Measurements from ENCODE around the gene MIB2.
A peak's percentile ranks its signal among the peaks of the same experiment; 100 is the strongest.

MIB2 gene

DNA sequence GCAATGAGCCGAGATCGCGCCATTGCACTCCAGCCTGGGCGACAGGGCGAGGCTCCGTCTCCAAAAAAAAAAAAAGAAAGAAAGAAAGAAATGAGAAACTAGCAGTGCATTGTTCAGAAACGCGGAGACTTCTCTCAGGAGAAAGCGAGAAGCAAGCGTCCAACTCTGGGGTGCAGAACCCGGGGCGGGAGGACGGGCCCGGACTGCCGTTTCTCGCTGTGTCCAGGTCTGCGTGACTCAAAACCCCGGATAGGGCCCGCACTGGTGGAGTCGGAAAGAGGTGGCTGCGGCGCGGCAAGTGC is 395 bp upstream of the MIB2 start:
- no peak for DNase-seq

DNA sequence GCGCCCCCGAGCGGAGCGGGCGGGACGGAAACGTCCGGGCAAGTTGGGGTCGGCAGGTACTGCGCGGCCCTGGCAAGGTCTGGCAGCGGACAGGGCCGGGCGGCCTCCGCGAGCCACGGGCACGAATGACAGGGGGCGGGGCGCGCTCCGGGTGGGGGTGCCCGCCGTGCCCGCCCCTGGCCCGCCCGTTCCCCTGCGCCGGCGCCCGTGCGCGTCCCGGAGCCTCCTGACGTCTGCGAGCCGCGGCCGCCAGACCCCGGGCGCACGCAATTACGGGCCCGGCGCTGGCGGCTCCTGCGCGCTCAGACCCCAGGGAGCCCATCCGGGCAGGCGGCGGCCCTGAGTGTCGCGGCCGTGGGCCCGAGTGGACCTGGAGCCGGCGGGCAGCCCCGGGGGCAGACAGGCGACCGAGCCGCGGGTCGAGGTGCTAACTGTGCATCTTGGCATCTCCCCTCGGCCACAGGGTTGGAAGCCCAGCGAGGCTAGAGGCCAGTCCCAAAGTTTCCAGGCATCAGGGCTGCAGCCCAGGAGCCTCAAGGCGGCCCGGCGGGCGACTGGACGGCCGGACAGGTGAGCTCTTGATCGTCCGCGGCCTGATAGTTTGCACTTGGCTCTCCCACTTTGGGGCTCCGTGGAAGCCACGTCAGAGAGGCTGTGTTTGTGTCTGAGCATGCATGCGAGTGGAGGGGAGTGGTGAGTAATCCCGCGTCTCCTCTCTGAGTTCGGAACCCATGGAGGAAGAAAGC is 918 bp downstream of the MIB2 start:
- peak in 3 of 5 experiments; percentile 29 to 72 (median 44) for DNase-seq

DNA sequence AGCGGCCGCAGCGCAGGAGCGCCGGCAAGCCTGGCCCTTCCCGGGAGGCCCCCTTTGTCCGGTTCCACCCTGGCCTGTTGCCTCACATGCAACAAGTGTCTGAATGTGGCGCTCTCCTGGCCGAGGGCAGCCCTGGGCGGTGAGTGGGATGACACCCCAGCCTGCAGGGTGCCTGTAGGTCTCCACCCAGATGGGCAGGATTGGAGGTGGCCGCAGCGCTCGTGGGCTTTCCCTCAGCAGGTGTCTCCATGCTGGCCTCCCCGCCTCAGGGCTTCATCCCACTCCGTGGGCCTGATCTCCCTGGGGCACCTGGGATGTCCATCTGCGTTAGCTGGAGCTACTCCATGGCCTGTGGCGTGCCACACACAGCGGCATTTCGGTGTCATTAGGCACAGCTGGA is 1.5 kb downstream of the MIB2 start:
- DNase-seq = no peak

DNA sequence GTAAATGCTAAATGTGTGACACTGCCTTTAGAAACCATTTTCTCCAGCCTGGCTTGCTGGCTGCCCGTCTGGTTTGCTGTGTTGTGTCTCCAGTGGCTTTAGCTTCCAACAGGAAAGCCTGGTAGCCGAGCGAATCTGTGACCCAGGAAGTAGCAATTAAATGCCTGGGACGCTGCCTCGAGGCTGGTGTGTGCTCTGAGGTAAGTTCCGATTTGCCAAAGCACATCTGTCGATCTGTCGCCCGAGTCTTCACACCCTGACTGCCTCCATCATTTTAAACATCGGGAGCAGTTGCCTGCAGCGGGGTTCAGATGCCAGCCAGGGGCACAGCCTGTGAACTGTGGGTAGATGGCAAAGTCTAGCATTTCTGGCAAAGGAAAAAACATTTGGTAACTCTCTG is 2.2 kb downstream of the MIB2 start:
- no peak for DNase-seq

DNA sequence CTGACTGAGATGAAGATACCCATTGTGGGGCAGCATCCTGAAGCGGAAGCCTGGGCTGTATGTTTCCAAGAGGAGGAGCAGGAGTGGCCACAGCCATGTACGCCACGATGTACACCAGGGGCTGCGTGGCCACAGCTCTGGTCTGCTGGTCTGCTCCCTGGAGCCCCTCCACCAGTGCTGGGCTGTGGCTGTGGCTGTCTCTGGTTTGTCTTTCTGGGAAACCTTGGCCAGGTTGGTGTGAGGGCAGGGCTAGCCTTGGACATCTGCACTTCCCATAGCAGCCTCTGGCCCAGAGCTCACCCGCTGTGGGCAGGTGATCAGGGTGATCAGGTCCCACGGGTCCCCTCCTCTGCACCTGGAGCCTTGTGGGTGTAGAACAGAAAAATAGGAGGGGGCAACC is 2.6 kb downstream of the MIB2 start:
- no peak for DNase-seq

DNA sequence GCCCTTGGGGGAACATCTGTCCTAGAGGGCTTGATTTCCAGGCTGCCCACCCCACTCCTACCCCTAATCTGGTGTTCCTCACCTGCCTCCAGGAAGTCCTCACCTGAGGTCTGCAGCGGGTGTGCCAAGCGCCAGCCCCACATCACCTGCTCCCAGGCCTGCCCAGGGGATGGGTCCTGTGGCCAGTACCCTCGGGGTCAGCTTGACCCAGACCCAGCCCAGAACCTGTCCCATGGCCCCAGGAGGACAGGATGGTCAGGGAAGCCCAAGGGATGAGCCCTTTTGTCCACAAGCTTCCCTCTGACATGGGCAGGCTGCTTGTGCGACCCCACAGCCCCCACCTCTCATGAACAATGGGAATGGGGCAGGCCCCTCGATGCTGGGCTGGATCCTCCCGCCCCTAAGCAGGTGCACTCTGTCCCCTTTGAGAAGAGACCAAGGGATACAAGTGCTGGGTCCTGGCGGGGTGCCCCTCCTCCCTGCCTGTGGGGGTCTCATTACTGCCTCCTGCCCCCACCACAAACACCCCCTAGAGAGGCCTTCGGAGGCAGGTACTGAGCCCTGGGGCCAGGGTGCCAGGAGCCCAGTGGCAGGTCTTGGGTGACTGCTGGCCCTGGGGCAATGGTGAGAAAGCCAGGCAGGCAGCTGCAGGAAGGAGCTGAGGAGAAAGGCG is 3.2 kb downstream of the MIB2 start:
- DNase-seq = no peak

DNA sequence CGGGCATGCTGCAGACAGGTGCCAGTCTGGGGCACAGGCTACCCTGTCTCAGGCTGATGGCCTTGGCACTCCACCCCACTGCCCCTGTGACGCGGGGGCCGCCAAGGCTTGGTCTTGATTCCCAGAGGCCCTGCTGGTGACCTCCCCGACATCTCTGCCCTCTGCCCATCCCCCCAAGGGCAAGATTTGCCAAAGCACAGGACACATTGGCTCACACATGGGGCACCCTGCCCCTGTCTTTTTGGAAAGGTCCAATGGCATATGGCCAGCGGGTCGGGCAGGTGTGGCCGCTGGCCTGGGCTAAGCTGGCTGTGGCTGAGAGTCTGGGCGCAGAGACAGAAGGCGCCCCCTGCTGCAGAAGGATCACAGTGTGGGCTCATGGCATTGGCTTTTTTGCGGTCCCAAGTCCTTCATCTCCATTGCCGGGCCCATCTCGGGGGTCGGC is 4.6 kb downstream of the MIB2 start:
- no peak for DNase-seq

DNA sequence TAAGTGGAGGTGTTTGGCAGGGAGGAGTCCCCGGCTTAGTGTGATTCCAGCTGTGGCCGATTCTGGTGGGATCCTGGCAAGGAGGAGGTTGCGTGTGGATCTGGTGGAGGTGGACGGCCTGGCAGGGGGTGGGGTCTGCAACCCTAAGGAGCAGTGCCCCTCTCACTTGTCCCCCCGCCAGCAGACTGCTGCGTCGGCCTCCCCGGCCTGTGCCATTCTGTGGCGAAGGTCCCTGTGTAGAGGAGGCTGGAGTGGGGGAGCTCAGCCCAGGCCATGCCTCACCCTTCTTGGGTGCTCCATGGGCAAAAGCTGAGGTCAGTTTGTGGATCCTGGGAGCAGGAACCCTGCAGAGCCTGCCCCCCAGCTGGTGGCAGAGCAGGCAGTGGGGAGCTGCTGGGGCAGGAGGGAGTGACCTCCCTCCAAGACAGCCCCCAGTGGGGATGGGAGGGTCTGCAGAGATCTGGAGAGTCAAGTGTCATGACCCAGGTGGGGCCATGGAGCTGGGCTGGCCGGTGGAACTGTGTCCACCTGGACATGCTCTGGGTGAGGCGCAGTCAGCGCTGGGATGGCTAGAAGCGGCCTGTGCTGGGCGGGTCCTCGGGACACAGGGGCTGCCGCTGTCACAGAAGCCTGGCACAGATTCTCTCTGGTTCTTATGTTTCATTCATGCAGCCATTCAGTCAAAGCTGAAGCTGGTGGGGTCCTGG is 5.3 kb downstream of the MIB2 start:
- DNase-seq = no peak

DNA sequence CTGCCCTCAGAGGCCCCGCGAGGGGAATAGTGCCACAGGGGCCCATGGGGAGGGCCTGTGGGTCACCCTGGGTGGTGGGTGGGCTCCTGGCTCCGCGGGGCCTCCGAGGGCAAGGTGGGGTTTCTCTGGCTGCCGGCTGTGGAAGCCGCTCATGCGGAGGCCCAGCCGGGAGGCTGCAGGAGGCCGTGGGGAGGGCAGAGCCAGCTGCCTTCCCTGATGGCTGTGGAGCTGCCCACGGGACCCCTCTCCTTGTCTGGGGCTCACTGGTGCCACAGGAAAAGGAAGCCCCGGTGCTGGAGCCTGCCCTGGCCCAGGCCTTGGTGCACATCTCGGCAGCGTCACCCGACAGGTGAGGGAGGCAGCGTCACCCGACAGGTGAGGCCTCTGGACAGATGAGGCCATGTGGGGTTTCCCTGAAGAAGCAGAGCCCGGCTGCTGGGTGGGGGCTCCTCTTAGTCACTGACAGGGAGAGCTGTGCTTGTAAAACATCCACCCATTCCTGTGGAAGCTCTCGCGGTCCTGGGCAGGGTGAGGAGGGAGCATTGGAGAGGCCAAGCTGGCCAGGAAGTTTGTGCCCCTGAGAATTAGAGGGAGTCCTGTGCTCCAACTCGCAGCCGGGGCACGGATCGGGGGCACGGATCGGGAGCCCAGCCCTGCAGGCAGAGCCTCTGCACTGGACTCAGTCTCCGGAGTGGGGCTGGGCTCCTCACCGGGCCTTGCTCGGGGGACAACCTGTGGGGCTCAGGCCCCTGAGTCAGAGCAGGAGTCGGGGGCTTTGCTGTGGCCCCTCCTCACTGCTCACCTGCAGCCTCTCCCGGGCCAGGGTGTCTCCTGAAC is 6.1 kb downstream of the MIB2 start:
- no peak for DNase-seq

DNA sequence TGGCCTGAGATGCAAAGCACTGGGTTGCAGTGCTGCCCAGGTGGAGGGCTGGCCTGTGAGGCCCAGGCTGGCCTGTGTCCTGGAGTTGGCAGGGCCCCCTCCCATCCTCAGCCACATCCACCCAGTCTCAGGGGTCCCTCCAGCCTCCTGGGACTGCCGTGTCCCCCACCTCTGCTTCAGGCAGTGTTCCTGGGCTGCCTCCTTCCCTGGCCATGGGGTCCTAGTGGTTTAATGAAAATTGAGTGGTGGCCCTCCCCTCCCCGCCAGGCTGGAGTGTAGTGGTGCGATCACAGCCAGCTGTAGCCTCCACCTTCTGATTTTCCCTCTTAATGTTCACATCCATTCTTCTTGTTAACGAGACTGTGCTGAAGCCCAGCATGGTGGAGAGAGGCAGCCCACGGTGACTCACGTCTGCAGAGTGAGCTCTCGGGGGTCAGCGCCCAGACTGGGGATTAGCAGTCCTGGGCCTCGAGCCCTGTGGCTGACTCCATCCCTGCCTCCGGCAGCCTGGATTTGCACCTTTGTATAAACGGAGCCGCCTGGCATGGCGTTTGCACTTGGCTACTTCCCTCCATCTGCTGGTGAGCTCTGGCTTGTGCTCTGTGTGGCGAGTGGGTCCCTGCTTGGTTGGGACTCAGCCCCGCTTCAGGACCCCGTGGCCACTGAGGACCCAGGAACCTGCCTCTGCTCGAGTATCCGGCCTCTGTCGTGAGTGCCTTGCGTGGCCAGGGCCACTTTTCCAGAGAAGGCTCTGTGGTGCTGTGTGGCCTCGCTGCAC is 6.9 kb downstream of the MIB2 start:
- DNase-seq = no peak

DNA sequence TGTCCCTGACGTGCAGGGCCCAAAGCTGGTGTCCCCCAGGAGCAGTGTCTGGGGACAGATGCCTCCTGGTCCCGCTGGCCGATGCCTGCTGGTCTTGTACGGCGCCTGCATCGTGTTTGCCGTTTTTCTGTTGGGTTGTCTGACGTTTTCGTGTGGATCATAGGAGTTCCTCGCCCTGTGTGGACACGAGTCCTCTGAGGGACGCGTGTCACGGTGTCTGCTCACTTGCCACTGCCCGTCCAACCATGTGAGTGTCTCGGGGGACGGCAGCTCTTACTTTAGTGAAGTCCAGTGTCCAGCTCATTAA is 7.4 kb downstream of the MIB2 start:
- DNase-seq = no peak

DNA sequence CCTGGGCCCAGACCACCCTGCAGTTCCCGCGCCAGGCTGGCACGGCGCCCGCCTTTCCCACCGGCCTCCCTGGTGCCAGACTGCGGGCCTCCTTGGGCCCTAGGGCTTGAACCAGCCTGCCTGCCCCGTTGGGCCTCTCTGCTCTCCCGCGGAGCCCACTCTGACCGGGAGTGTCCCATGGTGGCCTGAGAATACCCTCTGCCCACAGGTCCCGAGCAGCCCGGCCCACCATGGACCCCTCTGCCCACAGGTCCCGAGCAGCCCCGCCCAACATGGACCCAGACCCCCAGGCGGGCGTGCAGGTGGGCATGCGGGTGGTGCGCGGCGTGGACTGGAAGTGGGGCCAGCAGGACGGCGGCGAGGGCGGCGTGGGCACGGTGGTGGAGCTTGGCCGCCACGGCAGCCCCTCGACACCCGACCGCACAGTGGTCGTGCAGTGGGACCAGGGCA is 7.9 kb downstream of the MIB2 start:
- DNase-seq = no peak

DNA sequence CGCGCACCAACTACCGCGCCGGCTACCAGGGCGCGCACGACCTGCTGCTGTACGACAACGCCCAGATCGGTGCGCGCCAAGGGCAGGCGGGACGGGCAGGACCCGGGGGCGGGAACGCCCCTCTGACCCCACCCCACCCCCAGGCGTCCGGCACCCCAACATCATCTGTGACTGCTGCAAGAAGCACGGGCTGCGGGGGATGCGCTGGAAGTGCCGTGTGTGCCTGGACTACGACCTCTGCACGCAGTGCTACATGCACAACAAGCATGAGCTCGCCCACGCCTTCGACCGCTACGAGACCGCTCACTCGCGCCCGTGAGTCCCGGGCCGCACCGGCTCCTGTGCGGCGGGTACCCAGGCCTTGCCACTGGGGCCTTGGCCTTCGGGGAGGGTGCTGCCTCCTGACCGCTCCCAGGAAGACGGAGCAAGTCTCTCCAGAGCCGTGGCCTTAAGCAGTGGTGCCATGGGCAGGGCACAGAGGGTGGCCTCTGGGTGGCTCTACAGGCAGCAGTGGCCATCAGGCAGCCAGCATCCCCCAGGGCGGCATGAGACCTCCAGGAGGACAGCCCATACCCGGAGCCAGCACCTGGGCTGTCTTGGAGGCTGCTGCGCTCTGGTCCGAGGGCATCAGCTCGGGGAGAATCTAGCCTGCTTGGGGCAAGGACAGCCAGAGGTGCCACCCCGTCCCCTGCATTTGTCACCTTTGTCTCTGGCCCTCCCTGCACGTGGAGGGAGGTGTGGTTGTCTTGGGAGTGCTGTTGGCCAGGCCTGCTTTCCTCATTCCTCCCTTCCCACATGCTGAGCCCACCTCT is 8.5 kb downstream of the MIB2 start:
- no peak for DNase-seq

DNA sequence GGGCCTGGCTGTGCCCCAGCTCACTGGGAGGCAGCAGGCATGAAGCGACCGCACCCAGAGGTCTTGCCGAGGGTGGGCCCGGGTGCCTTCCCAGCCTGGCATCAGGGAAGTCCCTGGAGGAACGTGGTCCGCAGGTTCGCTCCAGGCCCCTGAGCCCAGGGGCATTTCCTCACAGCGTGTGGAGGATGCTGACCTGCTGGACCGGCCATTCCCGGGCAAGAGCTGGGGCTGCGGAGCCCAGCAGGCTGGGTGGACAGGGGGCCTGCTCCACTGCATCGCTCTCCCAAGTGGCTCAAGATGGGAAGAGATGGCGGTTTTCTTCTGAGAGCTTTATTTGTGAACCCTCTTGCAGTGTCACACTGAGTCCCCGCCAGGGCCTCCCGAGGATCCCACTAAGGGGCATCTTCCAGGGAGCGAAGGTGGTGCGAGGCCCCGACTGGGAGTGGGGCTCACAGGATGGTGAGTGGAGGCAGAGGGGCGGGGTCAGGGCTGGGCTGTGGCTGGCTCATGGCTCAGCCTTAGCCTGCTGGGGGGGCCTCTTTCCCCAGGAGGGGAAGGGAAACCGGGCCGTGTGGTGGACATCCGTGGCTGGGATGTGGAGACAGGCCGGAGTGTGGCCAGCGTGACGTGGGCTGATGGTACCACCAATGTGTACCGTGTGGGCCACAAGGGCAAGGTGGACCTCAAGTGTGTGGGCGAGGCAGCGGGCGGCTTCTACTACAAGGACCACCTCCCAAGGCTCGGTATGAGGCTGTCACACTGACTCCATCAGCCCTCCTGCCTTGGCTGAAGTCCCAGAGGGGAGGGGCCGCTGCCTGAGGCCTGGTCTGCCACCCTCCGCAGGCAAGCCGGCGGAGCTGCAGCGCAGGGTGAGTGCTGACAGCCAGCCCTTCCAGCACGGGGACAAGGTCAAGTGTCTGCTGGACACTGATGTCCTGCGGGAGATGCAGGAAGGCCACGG is 9.4 kb downstream of the MIB2 start:
- no peak for DNase-seq

DNA sequence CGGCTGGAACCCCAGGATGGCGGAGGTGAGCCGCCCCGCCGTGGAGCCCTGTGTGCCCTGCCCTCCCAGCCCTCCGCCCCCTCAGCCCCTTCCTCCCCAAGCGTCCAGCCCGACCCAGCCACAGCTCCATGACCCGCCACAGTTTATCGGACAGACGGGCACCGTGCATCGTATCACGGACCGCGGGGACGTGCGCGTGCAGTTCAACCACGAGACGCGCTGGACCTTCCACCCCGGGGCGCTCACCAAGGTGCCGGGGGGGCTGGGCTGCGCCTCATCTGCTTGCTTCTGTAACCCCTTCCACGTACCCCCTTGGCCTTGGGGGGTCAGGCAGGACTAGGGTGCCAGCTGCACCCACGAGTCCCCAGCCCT is 10.1 kb downstream of the MIB2 start:
- DNase-seq = no peak

DNA sequence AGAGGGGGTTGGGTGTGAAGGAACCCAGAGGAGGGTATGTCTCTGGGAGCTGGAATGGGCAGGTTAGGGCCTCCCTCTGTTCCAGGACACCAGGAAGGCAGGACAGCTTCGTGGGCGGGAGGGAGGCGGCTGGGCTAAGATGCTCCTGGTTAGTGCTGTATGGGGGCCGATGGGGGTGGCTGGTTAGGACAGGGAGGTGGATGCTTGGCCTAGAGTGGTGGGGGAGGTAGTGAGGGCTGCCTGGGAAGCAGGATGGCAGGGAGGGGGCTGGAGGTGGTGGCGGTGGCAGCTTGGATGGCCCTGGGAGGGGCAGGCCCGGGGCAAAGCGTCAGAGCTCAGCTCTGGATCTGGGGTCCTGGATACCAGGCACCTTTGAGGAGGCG is 10.5 kb downstream of the MIB2 start:
- DNase-seq = no peak

DNA sequence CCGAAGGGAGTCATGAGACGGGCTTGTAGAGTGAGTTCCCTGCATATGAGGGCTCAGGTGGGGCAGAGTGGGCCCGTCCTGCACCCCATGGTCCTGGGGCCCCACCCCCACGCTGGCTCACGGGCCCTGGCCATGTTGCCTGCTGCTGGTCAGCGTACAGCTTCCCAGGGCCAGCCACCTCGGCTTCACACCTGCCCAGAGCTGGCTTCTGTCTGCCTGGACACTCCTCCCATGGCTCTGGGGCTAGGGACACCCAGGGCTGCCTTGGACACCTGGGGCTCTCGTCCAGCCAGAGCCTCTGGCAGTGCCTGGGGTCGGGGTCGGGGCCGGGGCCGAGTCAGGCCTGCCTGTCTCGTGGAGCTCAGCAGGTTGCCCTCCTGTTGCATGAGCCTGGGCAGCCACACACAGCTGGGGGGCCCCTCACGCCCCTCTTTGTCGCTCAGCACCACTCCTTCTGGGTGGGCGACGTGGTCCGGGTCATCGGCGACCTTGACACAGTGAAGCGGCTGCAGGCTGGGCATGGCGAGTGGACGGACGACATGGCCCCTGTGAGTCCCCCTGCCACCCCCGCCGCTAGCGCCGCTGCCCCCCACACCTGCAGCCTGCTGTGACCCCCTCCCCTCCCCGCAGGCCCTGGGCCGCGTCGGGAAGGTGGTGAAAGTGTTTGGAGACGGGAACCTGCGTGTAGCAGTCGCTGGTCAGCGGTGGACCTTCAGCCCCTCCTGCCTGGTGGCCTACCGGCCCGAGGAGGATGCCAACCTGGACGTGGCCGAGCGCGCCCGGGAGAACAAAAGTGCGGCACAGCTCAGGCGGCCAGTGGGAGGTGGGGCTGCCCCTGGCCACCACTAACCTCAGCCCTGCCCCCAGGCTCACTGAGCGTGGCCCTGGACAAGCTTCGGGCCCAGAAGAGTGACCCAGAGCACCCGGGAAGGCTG is 11.2 kb downstream of the MIB2 start:
- no peak for DNase-seq

DNA sequence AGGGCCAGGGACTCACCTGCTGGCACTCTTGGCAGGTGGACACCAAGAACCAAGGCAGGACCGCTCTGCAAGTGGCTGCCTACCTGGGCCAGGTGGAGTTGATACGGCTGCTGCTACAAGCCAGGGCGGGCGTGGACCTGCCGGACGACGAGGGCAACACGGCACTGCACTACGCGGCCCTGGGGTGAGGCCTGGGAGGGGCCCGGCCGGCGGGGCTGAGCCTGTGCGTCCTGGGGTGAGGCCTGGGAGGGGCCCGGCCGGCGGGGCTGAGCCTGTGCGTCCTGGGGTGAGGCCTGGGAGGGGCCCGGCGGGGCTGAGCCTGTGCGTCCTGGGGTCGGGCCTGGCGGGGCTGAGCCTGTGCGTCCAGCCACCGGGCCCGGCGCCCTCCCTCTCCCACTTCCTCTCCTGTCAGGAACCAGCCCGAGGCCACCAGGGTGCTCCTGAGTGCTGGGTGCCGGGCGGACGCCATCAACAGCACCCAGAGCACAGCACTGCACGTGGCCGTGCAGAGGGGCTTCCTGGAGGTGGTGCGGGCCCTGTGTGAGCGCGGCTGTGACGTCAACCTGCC is 12.0 kb downstream of the MIB2 start:
- no peak for DNase-seq
